ENCODE measurements around the gene RASGEF1B. TPM values are rescaled to one million over a fixed set of nuclear protein-coding genes. Genes with fewer than 3 reads are reported as not detected.
A peak's percentile ranks its signal among the peaks of the same experiment; 100 is the strongest.

Gene RASGEF1B
- total RNA-seq, 1 experiment from 2014 or later, result 7.5 TPM

DNA sequence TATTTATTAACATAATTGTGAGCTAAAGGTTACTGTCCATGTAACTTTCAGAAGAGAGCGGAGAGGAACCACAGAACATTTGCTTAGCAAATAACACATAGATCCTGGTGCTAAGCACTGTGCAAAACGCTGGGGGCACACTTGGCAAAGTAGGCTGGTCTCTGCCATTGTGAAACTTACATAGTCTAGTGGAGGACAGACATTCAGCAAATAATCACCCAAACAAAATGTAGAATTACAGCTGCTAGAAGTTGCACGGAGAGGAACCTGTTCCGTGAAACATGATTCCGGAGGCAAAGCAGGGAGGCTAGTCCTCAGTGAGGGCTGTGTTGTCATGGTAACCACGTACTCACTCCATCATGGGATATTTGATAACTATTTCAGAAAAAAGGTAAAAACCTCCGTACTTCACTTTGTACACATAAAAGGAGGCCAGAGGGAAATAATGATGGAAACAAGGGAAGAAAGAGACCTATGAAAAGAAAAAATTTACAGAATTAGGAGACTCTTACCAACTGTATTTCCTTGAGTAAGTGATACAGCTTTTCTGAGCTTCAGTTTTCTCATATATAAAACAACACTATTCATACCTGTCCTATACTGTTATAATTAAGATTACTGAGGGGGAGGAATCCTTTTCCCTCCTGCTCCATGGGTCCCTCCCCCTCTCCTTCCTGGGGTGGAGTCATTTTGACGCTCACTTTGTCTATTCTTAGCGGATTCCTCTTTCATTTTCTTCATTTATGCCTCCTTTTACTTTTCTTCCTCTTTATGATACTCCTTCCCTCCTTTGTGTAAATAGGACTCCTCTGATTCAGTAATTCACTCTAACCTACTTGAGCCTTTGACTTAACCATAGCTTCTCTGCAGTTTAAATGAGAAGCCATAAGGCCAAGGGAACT is 825 bp upstream of the RASGEF1B start:
- no peak overlapping the region for H3K27ac ChIP-seq (ENCODE audit: insufficient read length, low read depth, low read length)

More for the DNA sequence above, 825 bp upstream of the RASGEF1B start:
- Histone ChIP-seq H3K9me3 (ENCODE audit: control insufficient read depth, low read depth, low read length) (no peaks in the 10 kb centered on the region), H2BK120ac (ENCODE audit: low read depth, low read length, poor library complexity, severe bottlenecking) (no peak overlapping the region), H3K9ac (ENCODE audit: extremely low read depth, insufficient read length, low read length) (no peak overlapping the region), H4K20me1 (ENCODE audit: control insufficient read depth, insufficient read depth, insufficient read length) (no peaks in the 10 kb centered on the region), H3K14ac (ENCODE audit: insufficient read depth, low read length) (no peak overlapping the region), H3K4me2 (ENCODE audit: insufficient read depth, insufficient read length, low read length) (peak overlapping the region; percentile 90), H3K4ac (ENCODE audit: low read depth, low read length) (no peak overlapping the region), H3K23me2 (ENCODE audit: insufficient read length, low read depth, low read length, poor library complexity, severe bottlenecking) (peaks cover 11% of the 10 kb centered on the region), H3K79me2 (ENCODE audit: insufficient read depth, low read length) (no peaks in the 10 kb centered on the region), H2BK15ac (ENCODE audit: low read depth, low read length) (no peak overlapping the region), H4K5ac (ENCODE audit: insufficient read length, low read depth, low read length) (no peak overlapping the region), H3K79me1 (ENCODE audit: insufficient read depth, low read depth, low read length, poor library complexity, severe bottlenecking) (no peaks in the 10 kb centered on the region), H4K91ac (ENCODE audit: insufficient read length, low read depth, low read length) (no peak overlapping the region), H3K27me3 (ENCODE audit: insufficient read depth, low read length) (peaks cover 8% of the 10 kb centered on the region; the same call in 1 of the 2 replicates), H2BK12ac (ENCODE audit: insufficient read length, low read depth, low read length) (no peak overlapping the region), H2AK5ac (ENCODE audit: insufficient read length, low read length) (no peak overlapping the region), H3K56ac (ENCODE audit: insufficient read length, low read depth, low read length) (no peak overlapping the region), H2BK5ac (ENCODE audit: insufficient read length, low read length) (no peak overlapping the region), H2BK20ac (ENCODE audit: low read depth, low read length, poor library complexity, severe bottlenecking) (no peak overlapping the region), H3K23ac (ENCODE audit: insufficient read length, low read depth, low read length) (no peak overlapping the region), H2AFZ (ENCODE audit: low read length) (no peak overlapping the region), H3K18ac (ENCODE audit: insufficient read length, low read depth, low read length) (no peak overlapping the region), H4K8ac (replicated peaks; ENCODE audit: insufficient read length, low read depth, low read length) (no peak overlapping the region), H3K4me1 (ENCODE audit: insufficient read depth, low read length) (no peaks in the 10 kb centered on the region; the same call in 1 of the 2 replicates), H3T11ph (ENCODE audit: low read length) (no peak overlapping the region)
- H3K9me3 Mint-ChIP-seq, result peaks cover 0 to 4% of the 10 kb centered on the region in 2 experiments; a peak in 2 of 5 replicates
- TF ChIP-seq, protein P1, sequence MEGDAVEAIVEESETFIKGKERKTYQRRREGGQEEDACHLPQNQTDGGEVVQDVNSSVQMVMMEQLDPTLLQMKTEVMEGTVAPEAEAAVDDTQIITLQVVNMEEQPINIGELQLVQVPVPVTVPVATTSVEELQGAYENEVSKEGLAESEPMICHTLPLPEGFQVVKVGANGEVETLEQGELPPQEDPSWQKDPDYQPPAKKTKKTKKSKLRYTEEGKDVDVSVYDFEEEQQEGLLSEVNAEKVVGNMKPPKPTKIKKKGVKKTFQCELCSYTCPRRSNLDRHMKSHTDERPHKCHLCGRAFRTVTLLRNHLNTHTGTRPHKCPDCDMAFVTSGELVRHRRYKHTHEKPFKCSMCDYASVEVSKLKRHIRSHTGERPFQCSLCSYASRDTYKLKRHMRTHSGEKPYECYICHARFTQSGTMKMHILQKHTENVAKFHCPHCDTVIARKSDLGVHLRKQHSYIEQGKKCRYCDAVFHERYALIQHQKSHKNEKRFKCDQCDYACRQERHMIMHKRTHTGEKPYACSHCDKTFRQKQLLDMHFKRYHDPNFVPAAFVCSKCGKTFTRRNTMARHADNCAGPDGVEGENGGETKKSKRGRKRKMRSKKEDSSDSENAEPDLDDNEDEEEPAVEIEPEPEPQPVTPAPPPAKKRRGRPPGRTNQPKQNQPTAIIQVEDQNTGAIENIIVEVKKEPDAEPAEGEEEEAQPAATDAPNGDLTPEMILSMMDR (conservative IDR thresholded peaks at IDR 0.05), result peak; percentile 52; the same call in 2 of the 3 replicates
- peaks cover 0 to 7% (median 2%) of the 10 kb centered on the region in 3 experiments; a peak in 4 of 7 replicates for H3K36me3 Mint-ChIP-seq (ENCODE audit: insufficient read depth in 1 of 3, low read depth in 3 of 3)
- peaks cover 29% of the 10 kb centered on the region for H3K27me3 Mint-ChIP-seq (ENCODE audit: low read depth)
- H3K4me1 Mint-ChIP-seq, result peaks cover 36 to 42% of the 10 kb centered on the region in 2 experiments
- H3K4me3 Mint-ChIP-seq, result peak overlapping the region; percentile 70 to 85
- peak; percentile 42 for DNase-seq
- peak overlapping the region in 1 of 3 experiments; percentile 62; a peak in 2 of 7 replicates for H3K27ac Mint-ChIP-seq
- WGBS (ENCODE audit: extremely low coverage, insufficient read length, low lambda C conversion rate), result no CpG with 5 or more reads among the region's 9 CpGs

Data from H9 (cell line).